Smooth muscle cell (in vitro differentiated cells): ENCODE data around the gene SLC25A13. TPM values are rescaled to one million over a fixed set of nuclear protein-coding genes. Genes with fewer than 3 reads are reported as not detected.

Source experiments
- DNase-seq: peaks from one replicate; lab custom pipeline; 2025; ENCODE audit not compliant: unreplicated experiment; lab: John Stamatoyannopoulos, UW
- H2AFZ ChIP-seq: fragments of 200-600 bp; sonication (generic); 2 replicates; pipeline ENCODE4 v1.6.0; 2016; ENCODE audit warnings: antibody characterized with exemption, low read depth, mild to moderate bottlenecking
- H3F3A ChIP-seq: fragments of 200-600 bp; sonication (generic); 2 replicates; pipeline ENCODE4 v1.6.0; 2017; ENCODE audit warnings: antibody characterized with exemption, low read depth
- H3K27ac ChIP-seq: fragments of 200-600 bp; sonication (generic); 2 replicates; pipeline ENCODE4 v1.5.1; 2016; ENCODE audit warnings: low read depth, mild to moderate bottlenecking
- H3K27me3 ChIP-seq: fragments of 200-600 bp; sonication (generic); 2 replicates; pipeline ENCODE4 v1.6.1; 2016; ENCODE audit warnings: low read depth, mild to moderate bottlenecking
- H3K36me3 ChIP-seq: fragments of 200-600 bp; sonication (generic); 2 replicates; pipeline ENCODE4 v1.5.1; 2016; ENCODE audit warnings: low read depth
- H3K4me1 ChIP-seq: fragments of 200-600 bp; sonication (generic); 2 replicates; pipeline ENCODE4 v1.5.1; 2016; ENCODE audit warnings: low read depth
- H3K4me2 ChIP-seq: fragments of 200-600 bp; sonication (generic); 2 replicates; pipeline ENCODE4 v1.6.0; 2016; ENCODE audit warnings: mild to moderate bottlenecking
- H3K4me3 ChIP-seq: fragments of 200-600 bp; sonication (generic); 2 replicates; pipeline ENCODE4 v1.5.1; 2016; ENCODE audit warnings: mild to moderate bottlenecking
- H3K79me2 ChIP-seq: fragments of 200-600 bp; sonication (generic); 2 replicates; pipeline ENCODE4 v1.6.0; 2016; ENCODE audit warnings: low read depth, mild to moderate bottlenecking
- H3K9ac ChIP-seq: fragments of 200-600 bp; sonication (generic); 2 replicates; pipeline ENCODE4 v1.6.0; 2016; ENCODE audit warnings: low read depth
- H3K9me3 ChIP-seq: fragments of 200-600 bp; sonication (generic); replicated peaks from 2 replicates; pipeline ENCODE4 v1.5.1; 2016; ENCODE audit warnings: low read depth
- H4K20me1 ChIP-seq: fragments of 200-600 bp; sonication (generic); 2 replicates; pipeline ENCODE4 v1.6.0; 2016; ENCODE audit warnings: low read depth
- CTCF ChIP-seq: fragments of 200-600 bp; sonication (generic); IDR thresholded peaks from 2 replicates; pipeline ENCODE4 v1.5.1; 2017; ENCODE audit warnings: borderline replicate concordance, mild to moderate bottlenecking, antibody characterized with exemption; ENCODE audit not compliant: insufficient read depth, poor library complexity, severe bottlenecking
- WGBS: methylation state at CpG from one replicate; pipeline ENCODE4 v1.1.7; 2016; ENCODE audit warnings: low lambda C conversion rate; 5-methylcytosine and 5-hydroxymethylcytosine counted together
- polyA plus RNA-seq: library from polyadenylated mRNA; unstranded; fragments of >200 nt; fragmentation: Nextera tagmentation; extraction: Ambion mirVana; gene quantifications from 2 replicates; pipeline ENCODE4 v1.2.1, GENCODE V29; 2016
- total RNA-seq: library from RNA; depleted of rRNA; stranded (reverse); fragments of >200 nt; gene quantifications from 2 replicates; pipeline ENCODE4 v1.2.3, GENCODE V29; 2014

The SLC25A13 gene
- total and polyA plus RNA-seq, 2 experiments from 2014 or later: 28.0 to 48.2 TPM

GRCh38 chr7:96144260-96144526 is 177.7 kb downstream of the SLC25A13 start:
- H3K79me2 ChIP-seq: no peaks in the 10 kb centered on the region
- peaks cover 19% of the 10 kb centered on the region for H3K4me1 ChIP-seq
- WGBS: 13% methylated on average over 1 of the region's 1 CpG
- no peak overlapping the region for H3K4me2 ChIP-seq
- no peak overlapping the region for H3K27ac ChIP-seq
- no peaks in the 10 kb centered on the region for H4K20me1 ChIP-seq
- no peak for TF ChIP-seq CTCF
- H3K9me3 ChIP-seq: no peaks in the 10 kb centered on the region
- no peaks in the 10 kb centered on the region for H3F3A ChIP-seq
- H3K9ac ChIP-seq: no peak overlapping the region
- no peak overlapping the region for H3K4me3 ChIP-seq
- no peak for DNase-seq
- H3K27me3 ChIP-seq: no peaks in the 10 kb centered on the region
- peaks cover 3% of the 10 kb centered on the region for H3K36me3 ChIP-seq
- no peak overlapping the region for H2AFZ ChIP-seq

GRCh38 chr7:96143495-96144259 is 178.2 kb downstream of the SLC25A13 start:
- Histone ChIP-seq H3K4me2 (no peak overlapping the region), H3K9ac (no peak overlapping the region), H2AFZ (no peak overlapping the region), H3K4me1 (peaks cover 19% of the 10 kb centered on the region), H3K27ac (no peak overlapping the region), H3F3A (no peaks in the 10 kb centered on the region), H3K9me3 (no peaks in the 10 kb centered on the region), H3K4me3 (no peak overlapping the region), H3K27me3 (no peaks in the 10 kb centered on the region), H4K20me1 (no peaks in the 10 kb centered on the region), H3K36me3 (peaks cover 3% of the 10 kb centered on the region), H3K79me2 (no peaks in the 10 kb centered on the region)
- no peak for DNase-seq
- no peak for TF ChIP-seq CTCF
- 44% methylated on average over 1 of the region's 1 CpG for WGBS

- H3F3A ChIP-seq: no peaks in the 10 kb centered on the region
- H2AFZ ChIP-seq: no peak overlapping the region
- H3K9ac ChIP-seq: no peak overlapping the region
- DNase-seq: no peak
- H4K20me1 ChIP-seq: no peaks in the 10 kb centered on the region
- no peak overlapping the region for H3K4me3 ChIP-seq
- WGBS: 71% methylated on average over 5 of the region's 5 CpGs
- H3K27me3 ChIP-seq: no peaks in the 10 kb centered on the region
- H3K36me3 ChIP-seq: no peaks in the 10 kb centered on the region
- H3K9me3 ChIP-seq: no peaks in the 10 kb centered on the region
- H3K27ac ChIP-seq: no peak overlapping the region
- TF ChIP-seq CTCF: no peak
- H3K79me2 ChIP-seq: no peaks in the 10 kb centered on the region
- H3K4me2 ChIP-seq: no peak overlapping the region
- H3K4me1 ChIP-seq: no peaks in the 10 kb centered on the region
Observed at GRCh38 chr7:96136600-96137239, 185.2 kb downstream of the SLC25A13 start.

GRCh38 chr7:96135241-96135640 is 186.7 kb downstream of the SLC25A13 start:
- H3K4me1 ChIP-seq: no peaks in the 10 kb centered on the region
- H3K4me2 ChIP-seq: no peak overlapping the region
- H3K79me2 ChIP-seq: no peaks in the 10 kb centered on the region
- no peak overlapping the region for H2AFZ ChIP-seq
- no peak overlapping the region for H3K9ac ChIP-seq
- WGBS: 71% methylated on average over 2 of the region's 2 CpGs
- H3K4me3 ChIP-seq: no peak overlapping the region
- no peaks in the 10 kb centered on the region for H3F3A ChIP-seq
- DNase-seq: no peak
- H3K36me3 ChIP-seq: no peaks in the 10 kb centered on the region
- peak overlapping the region; percentile 31 for H3K27ac ChIP-seq
- H3K27me3 ChIP-seq: no peaks in the 10 kb centered on the region
- H3K9me3 ChIP-seq: no peaks in the 10 kb centered on the region
- TF ChIP-seq CTCF: no peak
- no peaks in the 10 kb centered on the region for H4K20me1 ChIP-seq
